Upper lobe of left lung (tissue), 4 donors: Measurements from ENCODE around the gene MORN1.

Experiments
- EP300 ChIP-seq, 4 donors: sonication (generic); formaldehyde crosslinking; IDR thresholded peaks; one replicate each; pipeline ENCODE4 v1.5.1; 2017; ENCODE audit warnings: antibody characterized with exemption in 4 of 4, control low read depth in 2 of 4
- POLR2A ChIP-seq, 4 donors: fragments of 450-650 bp; IDR thresholded peaks; one replicate each; pipeline ENCODE4 v1.5.1; 2016 to 2017; ENCODE audit warnings: antibody characterized with exemption in 4 of 4, mild to moderate bottlenecking in 2 of 4

DNA sequence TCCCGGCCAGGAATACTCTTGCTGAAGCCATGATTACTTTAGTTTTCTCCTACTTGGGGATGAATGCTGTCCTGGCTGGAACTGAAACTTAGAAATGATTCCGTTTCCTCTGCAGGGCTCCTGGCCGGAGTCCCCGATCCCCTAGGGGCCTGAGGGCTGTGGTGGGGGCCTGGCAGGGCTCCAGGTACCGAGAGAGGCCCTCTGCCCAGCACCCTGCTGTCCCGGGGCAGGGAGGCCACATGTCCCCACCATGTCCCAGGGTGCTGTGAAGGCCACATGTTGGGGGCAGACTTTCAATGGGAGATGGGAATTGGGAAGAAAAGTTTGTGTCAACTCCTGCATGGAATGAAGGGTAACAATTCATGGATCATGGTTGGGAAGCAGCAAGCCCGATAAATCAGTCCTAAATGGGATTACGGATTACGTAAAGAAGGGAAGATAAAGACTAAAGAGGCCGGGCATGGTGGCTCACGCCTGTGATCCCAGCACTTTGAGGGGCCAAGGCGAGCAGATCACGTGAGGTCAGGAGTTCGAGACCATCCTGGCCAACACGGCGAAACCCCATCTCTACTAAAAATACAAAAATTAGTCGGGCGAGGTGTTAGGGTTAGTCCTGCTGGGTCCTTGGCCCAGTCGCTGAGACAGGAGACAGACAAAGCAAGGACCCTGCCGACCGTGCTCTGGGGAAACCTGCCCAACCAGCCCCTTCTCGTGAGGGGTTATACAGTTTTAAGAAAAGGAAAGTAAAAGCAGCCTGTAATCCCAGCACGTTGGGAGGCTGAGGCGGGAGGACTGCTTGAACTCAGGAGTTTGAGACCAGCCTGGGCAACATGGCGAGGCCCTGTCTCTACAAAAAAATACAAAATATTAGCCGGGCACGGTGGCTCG lies 37.6 kb downstream of the MORN1 start:
- TF ChIP-seq POLR2A (IDR thresholded peaks at IDR 0.05): no peak
- TF ChIP-seq EP300 (IDR thresholded peaks at IDR 0.05): no peak
